GM18909 (cell line): ENCODE data around the gene ARHGAP12.

Experiments used
- ATAC-seq: cut with Tn5 transposase; IDR thresholded peaks from one replicate; pipeline ENCODE4 v1.9.1; 2021; ENCODE audit warnings: mild to moderate bottlenecking; ENCODE audit not compliant: unreplicated experiment, poor library complexity

The ARHGAP12 gene

DNA sequence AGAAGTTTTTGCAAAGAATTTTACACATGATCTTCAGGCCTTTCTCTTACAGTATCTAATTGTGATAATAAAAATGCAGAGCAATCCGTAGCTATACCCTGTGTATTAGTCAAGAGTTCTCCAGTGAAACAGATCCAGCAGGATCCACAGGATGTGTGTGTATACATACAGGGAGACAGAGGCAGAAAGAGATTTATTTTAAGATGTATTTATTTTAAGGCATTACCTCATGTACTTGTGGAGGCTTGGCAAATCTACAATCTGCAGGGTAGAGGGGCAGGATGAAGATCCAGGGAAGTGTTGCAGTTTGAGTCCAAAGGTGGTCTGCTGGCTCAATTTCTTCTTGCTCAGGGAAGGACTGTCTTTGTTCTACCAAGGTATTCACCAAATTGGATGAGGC, 41.7 kb downstream of the ARHGAP12 start:
- no peak for ATAC-seq

DNA sequence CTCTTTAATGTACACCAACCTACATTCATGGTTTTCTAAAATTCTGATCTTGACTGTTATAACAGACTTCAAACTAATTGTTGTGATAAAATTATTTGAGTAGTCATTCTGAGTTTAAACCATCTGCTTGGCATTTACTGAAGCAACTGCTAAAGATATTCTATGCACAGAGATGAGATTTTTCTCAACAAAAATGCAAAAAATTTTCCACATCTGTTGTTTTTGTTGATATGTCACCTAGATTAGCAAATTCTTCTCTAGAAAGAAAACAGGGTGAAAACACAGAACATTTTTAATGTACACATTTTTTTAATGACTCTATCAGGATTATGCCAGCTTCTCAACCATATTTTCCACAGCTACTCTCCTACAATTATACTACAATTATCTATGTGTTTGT, 42.7 kb downstream of the ARHGAP12 start:
- ATAC-seq = no peak

GRCh38 chr10:31884386-31884785, 44.2 kb downstream of the ARHGAP12 start:
- ATAC-seq = no peak

DNA sequence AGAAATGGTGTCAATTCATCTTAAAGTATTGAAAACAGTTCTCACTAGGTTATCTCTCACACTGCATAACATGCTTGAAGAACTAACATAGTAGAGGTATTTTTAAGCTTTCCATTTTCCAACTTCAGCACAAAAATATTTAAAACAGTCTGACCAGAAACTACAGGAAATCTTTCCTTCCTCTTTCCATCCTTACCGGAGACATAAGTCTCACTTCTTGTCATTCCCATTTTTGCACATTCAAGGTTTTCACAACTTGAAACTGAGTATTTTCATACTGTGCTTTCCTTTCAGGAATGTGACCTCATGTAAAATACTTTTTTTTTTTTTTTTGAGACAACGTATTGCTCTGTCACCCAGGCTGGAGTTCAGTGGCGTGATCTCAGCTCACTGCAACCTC, 45.2 kb downstream of the ARHGAP12 start:
- no peak for ATAC-seq

DNA sequence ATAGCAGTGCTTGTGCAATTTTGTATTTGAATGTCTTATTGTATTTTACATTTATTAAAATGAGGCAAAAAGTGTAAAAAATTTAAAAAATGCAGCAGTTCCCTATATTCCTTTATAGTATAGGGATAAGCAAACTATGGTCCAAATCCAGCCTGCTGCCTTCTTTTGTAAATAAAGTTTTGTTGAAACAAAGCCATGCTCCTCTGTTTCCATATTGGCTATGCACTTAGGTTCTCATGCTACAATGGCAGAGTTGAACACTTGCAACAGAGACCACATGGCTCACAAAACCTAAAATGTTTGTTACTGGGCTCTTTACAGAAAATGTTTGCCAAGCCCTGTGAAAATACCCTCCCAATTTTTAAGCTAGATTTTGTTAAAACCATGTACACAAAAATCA, 50.1 kb downstream of the ARHGAP12 start:
- no peak for ATAC-seq

DNA sequence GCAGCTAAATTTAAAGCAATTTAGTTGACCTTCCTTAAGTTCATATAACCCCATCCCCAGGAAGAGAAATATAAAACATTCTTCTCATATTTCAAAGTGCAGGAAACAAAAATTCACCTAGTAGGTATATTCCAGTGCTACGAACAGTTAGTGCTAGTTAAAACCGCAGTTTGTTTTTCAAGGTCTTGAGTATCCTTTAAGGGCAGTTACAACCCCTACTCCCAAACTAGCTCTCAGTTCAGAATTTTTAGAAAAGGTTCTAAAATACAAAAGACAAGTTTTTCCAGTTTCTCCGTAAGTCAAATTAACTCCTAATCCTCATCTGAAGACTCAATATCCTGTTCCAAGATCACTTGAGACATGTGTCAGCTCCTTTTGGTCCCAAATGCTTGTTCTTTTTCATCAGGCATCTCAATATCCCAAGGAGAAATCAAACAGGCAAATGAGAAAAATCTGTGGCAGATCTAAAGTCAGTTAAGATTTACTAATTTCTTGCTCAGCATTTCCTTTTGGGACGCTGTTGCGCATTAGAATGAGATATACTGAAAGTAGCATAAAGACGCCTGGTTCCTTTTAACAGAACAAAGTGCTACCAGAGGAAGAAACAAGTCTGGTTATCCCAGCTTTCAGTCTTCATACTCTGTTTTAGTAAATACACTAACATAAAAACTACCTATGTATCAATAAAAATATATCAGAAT, 51.8 kb downstream of the ARHGAP12 start:
- ATAC-seq = no peak

- peak; percentile 90 for ATAC-seq
Observed at GRCh38 chr10:31875608-31876007, 53.0 kb downstream of the ARHGAP12 start.

GRCh38 chr10:31873724-31874123, 54.9 kb downstream of the ARHGAP12 start:
- ATAC-seq = no peak

DNA sequence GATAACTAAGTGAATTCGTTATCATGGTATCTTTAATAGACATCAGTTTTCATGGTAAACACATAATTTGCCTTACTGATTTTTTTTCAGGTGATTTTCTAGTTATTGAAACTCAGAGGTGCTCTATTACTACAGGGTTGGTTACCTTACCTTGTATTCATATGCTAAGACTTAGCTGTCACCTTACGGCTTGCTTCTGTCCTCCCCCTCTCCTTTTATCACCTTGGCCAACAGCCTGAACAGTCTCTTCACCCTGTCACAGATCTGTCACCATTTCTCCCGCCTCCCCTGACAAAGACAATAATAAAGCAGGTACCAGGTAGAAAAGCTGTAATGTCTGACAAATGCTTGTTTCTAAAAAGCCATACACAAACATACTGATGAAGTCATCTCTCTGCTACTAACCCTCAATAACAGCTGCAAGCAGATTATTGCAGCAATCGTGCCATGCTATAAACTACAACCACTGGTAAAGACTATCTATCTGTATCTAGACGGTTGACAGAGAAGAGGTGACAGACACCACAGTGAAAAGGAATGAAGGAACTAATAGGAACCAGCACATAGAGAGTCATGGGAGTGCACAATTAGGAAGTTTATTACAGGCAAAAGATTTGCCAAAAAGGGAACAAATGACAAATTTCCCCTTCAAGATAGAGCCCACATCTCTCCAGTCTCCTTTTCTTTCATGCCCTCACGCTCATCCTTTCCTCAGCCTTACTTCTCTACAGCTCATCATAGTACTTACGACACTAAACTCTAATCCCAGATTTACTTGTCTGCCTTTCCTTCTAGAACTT, 57.2 kb downstream of the ARHGAP12 start:
- ATAC-seq = no peak

DNA sequence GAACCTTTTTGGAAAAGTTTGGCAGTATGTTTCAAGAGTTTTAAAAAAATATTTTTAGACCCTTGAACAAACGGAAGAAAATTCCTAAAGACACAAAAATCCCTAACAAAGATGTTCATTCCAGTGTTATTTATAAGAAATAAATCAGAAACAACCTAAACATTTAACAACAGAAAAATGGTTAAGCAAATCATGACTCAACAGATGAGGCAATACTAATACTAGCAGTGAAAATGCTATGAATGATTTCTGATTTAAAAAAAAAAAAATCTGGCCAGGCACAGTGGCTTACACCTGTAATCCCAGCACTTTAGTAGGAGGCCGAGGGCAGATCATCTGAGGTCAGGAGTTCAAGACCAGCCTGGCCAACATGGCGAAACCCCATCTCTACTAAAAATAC, 61.0 kb downstream of the ARHGAP12 start:
- no peak for ATAC-seq

GRCh38 chr10:31866118-31866670, 62.4 kb downstream of the ARHGAP12 start:
- ATAC-seq = no peak

DNA sequence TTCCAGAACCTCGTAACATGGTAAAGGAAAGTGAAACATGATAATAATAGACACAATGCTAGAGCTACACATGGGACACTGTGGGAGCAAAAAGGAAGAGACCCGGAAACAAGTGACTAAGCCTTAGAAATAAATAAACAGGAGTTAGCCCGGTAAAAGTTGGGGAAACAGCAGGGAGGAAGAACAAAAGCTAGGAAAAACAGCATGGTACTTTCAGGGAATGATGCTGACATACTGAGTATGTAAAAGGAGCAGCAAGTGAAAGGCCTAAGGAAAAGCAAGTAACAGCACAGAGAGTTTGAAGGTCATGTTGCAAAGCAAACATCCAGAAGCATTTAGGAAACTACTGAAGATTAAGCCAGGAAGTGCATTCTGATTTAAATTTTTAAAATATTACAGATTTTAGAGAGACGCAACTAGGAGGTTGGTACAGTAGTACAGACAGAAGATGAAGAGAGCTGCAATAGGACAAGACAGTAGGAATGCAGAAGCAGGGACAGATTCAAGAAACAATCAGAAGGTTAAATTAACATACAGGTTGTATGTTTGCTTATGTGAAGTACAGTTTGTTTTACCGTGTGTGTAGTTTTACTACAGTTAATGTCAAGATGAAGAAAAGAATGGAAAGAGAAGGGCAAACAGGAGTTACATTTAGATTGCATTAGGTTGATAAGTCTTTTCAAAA, 63.7 kb downstream of the ARHGAP12 start:
- no peak for ATAC-seq

DNA sequence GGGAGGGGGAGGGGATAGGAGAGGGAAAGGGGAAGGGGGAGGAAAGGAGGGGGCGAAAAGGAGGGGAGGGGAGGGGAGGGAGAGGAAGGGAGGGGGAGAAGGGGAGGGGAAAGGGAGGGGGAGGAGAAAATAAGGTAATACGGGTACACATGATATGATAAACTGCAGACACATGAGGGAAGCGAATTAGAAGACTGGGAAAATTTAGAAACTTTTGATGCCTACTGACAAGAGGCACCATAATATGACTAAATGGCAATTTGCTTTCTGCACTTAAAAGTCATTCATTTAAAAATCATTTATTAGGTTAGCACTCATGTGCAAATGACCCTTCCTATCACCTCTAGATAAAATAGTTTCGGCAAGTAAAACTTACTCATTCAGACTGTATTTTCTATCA, 73.6 kb downstream of the ARHGAP12 start:
- ATAC-seq = no peak

GRCh38 chr10:31853629-31854028, 75.0 kb downstream of the ARHGAP12 start:
- no peak for ATAC-seq

DNA sequence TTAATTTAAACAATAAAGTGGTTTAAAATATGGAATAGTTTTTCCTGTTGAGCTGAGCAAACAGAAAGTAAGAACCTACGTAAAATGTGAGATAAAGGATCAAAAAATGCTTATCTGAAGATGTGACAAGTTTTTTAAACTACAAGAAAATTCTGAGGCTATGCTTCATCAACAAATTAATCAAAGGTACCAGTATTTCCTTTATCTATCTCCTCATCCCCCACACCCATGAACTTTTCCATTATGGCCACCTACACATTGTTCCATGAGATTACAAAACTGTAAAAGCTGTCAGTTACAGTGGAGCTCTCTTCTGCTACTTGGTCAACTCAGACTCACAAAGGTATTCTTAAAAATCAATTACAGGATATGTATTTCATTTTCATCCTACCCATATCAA, 77.4 kb downstream of the ARHGAP12 start:
- no peak for ATAC-seq

- ATAC-seq = no peak
Observed at GRCh38 chr10:31847515-31847914, 81.1 kb downstream of the ARHGAP12 start.

DNA sequence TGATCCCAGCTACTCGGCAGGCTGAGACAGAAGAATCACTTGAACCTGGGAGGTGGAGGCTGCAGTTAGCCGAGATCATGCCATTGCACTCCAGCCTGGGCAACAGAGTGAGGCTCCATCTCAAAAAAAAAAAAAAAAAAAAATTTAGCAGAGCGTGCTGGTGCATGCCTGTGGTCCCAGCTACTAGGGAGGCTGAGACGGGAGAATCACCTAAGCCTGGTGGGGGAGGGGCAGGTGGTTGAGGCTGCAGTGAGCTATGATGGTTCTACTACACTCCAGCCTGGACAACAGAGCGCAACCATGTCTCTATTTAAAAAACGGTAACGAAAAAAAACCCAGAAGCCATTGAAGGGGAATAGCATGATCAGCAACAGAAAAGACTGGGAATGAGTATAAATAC, 89.9 kb downstream of the ARHGAP12 start:
- ATAC-seq = no peak

DNA sequence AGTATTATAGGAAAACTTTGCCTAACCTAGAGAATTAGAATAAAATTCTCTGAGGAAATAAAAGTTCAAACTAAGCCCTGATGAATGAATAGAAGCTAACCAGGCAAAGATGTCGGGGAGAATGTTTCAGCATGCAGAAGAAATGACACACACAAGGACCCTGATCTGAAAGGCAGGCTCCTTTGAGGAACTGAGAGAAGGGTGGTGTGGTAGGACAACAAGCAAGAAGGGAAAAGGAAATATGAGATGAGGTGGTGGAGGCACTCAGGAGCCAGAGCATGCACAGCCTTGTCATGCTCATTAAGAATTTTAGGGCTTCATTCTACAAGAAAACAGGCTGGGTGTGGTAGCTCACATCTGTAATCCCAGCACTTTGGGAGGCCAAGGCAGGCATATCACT, 90.6 kb downstream of the ARHGAP12 start:
- no peak for ATAC-seq

DNA sequence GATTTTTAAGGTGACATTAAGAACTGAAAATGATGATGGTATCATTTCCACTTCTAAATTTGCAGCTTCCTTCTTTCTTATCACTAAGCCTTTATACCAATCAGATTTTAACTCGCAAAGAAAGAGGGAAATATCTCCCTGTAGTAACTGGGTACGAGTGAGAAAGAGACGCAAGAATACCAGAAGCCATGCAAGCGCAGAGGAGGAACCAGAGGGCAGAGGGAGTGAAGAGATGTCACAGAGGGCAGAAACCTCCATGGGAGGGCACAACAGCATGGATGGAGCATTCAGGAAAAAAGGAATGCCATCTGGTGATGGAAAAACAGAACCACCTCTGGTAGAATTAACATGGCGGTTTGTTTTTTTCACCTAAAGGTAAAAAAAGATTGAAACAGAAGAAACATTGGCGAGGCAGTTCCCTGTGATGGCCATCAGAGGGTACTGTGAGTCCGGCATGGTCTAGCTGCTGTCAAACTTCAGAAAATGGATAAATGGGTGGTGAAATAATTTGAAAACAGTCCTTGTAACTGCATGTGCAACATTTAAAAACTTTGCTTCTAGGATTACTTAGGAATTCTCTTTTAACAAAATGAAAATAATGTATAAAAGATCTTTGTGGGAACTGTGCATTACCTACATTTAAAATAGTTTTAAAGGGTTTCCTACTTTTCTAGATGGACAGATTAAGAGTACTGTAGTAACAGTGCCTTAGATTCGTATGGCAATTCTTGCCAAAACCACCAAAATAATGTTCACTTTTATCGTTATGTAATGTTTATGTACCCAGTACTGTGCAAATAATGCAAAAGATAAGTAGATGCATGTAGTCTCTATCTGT, 91.8 kb downstream of the ARHGAP12 start:
- no peak for ATAC-seq

DNA sequence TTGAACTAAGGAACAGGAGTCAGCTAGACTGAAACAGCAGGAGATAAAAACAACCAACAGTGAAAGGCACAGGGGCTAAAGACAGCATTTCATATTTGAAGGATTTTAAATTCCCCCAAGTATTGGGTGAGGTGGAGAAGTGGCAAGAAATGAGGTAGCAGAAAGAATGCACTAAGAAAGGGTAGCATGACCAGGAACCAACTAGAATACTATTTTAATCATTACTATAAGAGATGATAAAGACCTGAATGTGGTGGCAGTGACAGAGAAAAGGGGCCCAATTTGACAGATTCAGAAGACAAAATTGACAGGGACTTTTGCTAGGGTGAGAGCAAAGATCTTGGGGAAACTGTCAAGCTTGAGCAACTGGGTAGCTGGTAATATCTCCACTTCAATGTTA, 94.9 kb downstream of the ARHGAP12 start:
- no peak for ATAC-seq
